Measurements from ENCODE around the gene HSH2D.
"Not testable (repeated sequence)": the region's sequence is repeated elsewhere in the genome, so short reads cannot be mapped to it uniquely, and the experiment has no call there.

Gene HSH2D

DNA sequence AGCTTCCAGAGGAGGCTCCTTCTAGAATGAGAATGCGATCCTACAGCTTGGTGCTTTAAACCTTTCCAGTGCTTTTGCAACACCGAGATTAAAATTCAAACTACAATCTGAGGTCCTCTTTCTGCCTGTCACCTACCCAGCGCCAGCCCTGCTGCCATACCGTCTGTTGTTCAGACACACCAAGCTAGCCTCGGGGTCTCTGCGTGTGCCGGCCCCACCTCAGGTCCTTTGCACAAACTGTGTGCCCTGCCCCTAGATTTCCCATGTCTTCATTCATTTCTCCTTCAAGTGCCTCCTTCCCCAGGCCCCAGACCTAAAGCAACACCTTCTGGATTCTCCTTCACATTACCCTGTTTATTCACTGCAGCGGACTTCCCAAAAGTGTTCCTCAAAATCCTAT is 11.1 kb downstream of the HSH2D start:
- no peak for DNase-seq (ENCODE audit: extremely low read depth in 1 of 2, low read depth in 1 of 2)

DNA sequence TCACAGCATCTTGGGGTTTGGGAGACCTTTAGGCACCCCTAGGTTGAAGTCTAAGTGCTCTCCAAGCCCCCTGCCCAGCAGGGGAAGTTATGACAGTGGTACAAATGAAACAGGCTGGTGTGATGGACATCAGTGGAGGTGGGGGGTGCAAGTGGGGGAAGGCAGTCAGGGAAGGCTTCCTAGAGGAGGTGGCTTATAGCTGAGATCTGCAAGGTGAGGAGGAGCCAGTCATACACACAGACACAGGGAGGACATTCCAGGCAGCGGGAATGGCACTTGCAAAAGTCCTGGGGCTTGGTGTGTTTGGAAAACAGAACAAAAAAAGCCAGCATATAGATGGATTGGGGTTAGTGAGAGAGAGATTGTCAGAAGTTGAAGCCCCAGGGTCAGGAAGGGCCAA is 11.6 kb downstream of the HSH2D start:
- DNase-seq (ENCODE audit: extremely low read depth in 1 of 2, low read depth in 1 of 2), result no peak

DNA sequence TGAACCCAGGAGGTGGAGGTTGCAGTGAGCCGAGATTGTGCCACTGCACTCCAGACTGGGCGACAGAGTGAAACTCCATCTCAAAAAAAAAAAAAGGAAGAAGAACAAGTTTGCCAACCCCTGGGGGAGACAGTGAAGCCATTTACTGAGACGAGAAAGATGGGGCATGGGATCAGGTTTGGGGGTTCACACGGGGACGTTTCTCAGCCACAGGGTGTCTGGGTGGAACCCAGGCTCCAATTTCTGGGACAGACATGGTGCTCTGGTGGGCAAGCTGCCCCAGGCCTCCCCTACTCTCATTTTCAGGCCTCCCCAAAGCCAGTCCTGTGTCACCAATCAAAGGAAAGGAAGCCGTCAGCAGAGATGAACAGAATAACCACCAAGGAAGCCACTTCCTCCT is 13.4 kb downstream of the HSH2D start:
- DNase-seq (ENCODE audit: extremely low read depth in 1 of 2, low read depth in 1 of 2), result no peak

DNA sequence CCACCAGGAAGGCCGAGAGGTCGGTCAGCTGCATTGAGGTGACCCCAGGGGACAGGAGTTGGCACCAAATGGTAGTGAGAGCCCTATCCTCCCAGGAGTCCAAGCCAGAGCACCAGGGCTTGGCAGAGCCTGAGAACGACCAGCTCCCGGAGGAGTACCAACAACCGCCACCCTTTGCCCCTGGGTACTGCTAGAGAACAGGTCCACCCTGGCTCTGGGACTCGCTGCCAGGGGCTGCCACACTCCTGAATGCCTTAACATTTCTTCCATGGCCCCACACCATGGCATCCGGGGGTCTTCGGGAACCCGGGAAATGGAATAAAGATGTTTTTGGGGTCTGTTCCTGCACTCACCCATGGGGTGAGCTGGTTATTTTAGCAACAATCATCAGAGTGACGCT is 14.1 kb downstream of the HSH2D start:
- no peak for DNase-seq (ENCODE audit: extremely low read depth in 1 of 2, low read depth in 1 of 2)

DNA sequence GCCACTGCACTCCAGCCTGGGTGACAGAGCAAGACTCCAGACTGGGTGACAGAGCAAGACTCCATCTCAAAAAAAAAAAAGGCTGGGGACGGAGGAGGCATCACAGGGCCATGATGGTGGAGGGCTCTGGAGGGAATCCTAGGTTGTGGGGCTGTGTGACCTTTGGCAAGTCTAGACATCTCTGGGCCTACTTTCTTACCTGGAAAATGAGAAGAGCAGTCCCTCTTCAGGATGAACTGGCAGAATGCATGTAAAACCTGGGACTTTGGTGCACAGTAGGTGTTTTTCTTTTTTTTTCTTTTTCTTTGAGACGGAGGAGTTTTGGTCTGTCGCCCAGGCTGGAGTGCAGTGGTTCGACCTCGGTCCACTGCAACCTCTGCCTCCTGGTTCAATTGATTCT is 16.2 kb downstream of the HSH2D start:
- DNase-seq (ENCODE audit: extremely low read depth in 1 of 2, low read depth in 1 of 2), result no peak

DNA sequence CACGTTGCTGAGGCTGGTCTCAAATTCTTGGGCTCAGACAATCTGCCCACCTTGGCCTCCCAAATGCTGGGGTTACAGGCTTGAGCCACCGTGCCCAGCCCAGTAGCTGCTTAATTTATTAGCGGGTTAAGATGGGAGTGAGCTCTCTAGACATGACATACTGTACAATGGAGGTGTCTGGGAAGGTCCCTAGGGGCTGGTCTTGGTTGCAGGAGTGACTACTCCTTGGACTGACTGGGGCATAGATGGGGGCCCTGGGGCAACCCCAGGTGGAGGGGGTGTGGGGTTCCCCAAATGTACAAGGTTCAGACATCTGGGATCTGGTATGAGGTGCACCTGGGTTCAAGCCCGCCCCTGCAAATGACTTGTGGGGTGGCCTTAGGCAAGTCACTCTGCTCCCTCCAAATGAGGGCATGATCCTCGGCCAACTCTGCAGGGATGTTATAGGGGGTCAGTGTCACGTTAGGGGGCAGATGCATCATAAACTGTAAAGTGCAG is 17.0 kb downstream of the HSH2D start:
- DNase-seq (ENCODE audit: extremely low read depth in 1 of 2, low read depth in 1 of 2), result no peak

DNA sequence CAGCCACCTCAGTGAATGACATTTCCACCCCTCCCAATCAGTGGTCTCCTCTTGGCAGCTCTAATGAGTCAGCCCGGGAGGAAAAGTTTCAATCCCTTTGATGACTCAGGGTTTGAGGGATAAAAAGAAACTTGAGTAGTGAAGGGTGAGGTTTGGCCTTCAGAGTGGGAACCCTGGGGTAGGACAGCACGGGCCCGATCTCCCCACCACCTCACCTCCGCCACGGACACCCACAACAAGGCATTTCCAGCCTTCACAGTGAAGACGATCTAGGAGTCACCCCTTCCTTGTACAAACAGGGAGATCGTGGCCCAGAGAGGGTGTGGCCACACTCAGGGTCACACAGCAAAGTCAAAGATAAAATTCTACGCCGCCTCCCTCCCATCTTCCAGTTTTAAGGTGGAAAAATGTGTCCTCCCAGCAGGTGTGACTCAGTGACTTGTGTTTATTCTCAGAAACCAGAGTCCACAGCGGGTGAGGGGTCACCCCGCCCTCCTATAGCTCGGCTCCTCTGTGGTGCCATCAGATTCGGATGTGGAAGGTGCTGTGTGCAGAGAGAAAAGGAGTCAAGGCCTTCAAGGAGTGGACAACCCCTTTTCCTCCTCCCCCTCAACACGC is 17.6 kb downstream of the HSH2D start:
- DNase-seq (ENCODE audit: extremely low read depth in 1 of 2, low read depth in 1 of 2), result peak; percentile 53 to 67

DNA sequence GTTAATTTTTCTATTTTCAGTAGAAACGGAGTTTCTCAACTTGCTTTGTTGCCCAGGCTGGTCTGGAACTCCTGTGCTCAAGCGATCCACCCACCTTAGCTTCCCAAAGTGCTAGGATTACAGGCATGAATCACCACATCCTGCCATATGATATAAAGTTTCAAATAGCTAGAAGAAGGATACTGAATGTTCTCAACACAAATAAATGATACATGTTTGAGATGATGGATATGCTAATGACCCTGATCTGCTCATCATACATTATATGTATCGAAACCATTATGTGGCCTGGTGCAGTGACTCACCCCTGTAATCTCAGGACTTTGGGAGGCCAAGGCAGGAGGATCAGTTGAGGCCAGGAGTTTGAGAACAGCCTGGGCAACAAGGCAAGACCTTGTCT is 18.4 kb downstream of the HSH2D start:
- DNase-seq (ENCODE audit: extremely low read depth in 1 of 2, low read depth in 1 of 2), result no peak

DNA sequence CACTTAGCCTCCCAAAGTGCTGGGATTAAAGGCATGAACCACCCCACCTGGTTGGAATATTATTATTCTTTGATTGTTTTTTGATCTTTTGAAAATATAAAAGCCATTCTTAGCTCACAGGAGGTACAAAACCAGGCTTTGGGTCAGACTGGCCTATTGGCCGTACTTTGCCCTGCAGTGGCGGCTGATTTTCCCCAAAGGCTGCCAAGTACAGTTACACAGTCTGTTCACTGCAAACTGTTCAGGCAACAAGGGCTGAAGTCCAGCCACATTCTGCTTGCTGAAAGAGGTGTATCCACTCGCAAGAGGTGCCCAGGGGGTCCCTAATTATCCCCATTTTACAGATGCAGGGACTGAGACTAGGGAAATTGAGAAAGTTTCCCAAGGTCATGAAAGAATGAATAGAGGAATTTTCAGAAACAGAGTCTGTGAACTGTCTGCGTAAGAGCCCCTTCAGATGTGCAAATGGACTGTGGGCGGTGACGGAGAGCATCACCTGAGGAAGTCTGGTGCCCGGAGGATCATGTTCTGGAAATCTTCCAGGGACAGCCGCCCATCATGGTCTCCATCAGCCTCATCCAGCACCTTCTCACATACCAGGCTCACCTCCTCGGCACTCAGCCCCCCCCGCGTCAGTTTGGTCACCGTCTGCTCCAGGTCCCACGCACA is 20.9 kb downstream of the HSH2D start:
- no peak for DNase-seq (ENCODE audit: extremely low read depth in 1 of 2, low read depth in 1 of 2)

DNA sequence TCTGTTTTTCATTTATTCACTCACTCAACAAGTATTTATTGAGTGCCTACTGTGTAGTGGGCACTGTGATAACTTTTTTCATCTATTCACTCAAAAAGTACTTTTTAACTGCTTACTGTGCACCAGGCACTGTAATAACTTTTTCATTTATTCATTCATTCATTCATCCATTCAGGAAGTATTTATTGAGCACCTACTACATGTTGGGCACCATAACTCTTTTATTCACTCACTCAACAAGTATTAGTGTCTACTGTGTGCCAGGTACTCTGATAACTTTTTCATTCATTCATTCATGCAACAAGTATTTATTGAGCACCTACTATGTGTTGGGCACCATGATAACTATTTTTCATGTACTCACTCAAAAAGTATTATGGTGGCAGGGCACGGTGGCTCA is 22.9 kb downstream of the HSH2D start:
- no peak for DNase-seq (ENCODE audit: extremely low read depth in 1 of 2, low read depth in 1 of 2)

DNA sequence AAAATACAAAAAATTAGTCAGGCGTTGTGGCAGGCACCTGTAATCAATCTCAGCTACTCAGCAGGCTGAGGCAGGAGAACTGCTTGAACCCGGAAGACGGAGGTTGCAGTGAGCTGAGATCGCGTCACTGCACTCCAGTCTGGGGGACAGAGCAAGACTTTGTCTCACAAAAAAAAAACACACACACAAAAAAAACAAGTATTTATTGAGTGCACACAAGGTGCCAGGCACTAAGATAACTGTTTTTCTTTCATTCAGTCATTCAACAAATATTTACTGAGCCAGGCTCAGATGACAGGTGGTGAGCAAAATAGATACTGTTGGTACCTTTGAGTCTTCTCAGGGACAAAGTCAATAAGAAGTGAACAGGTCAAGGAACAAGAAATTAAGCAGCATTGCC is 23.6 kb downstream of the HSH2D start:
- DNase-seq (ENCODE audit: extremely low read depth in 1 of 2, low read depth in 1 of 2), result no peak

DNA sequence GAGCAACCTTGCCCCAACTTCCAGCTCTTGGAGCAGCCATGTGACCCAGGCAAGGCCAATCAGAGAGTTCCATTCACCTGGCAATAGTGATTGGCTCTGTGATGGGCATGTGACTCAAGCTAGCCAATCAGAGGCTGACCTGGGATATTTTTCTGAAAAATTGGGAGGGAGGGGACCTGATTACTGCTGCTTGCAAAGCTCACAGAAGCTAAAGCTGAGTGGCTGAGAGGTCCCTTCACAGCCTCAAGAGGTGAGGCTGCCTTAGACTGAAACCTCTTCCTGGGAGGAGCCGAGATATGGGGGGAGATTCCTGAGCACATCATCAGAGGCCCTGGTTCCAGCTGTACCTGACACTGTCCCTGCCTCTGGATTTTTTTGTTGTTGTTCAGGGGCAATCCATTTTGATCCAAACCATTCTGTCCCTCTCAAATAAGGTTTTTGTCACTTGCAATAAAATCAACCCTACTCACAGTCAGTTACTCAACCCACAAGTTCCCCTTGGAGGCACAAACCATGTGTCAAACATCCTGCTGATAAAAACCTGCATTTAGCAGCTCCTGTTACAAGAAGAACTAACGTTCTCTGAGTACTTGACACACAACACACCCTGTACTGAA is 25.1 kb downstream of the HSH2D start:
- DNase-seq (ENCODE audit: extremely low read depth in 1 of 2, low read depth in 1 of 2), result no peak

DNA sequence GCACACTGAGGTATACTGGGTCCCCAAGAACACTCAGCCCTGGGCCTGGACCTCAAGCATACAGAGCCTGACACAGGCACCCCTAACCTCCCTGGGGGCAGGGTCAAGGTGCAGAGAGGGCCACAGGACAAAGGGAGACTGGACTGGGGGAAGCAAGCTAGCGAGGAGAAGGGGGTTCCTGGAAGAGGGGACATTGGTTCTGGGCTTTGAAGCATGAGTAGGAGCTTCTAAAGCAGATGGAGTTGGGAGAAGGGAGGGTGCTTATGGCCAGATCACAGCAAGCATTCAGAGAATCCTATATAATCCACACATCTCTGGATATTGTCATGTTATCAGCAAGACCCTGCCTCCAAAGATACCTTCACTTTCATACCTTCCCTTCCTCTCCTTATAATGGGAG is 26.6 kb downstream of the HSH2D start:
- no peak for DNase-seq (ENCODE audit: extremely low read depth in 1 of 2, low read depth in 1 of 2)

DNA sequence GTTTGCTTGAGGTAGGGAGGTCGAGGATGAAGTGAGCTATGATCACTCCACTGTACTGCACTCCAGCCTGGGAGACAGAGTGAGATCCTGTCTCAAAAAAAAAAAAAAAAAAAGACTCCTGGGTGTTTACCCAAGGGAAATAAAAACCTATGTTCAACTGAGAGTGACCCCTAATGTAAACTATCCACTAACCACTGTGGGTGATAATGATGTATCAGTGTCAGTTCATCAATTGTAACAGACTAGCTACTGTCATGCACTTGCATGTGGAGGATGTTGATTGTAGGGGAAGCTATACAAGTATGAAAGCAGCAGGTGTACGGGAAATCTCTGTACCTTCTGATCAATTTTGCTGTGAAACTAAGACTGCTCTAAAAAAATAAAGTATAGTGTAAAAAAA is 32.5 kb downstream of the HSH2D start:
- no peak for DNase-seq (ENCODE audit: extremely low read depth in 1 of 2, low read depth in 1 of 2)

DNA sequence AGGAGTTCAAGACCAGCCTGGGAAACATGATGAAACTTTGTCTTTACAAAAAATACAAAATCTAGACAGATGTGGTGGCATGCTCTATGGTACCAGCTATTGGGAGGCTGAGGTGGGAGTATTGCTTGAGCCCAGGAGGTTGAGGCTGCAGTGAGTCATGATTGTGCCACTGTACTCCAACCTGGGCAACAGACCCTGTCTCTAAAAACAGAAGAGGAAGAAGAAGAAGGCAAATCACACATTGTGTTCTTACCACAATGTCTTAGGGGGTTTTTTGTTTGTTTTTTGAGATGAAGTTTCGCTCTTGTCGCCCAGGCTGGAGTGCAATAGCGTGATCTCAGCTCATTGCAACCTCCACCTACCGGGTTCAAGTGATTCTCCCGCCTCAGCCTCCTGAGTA is 35.4 kb downstream of the HSH2D start:
- not testable (repeated sequence) for DNase-seq (ENCODE audit: extremely low read depth in 1 of 2, low read depth in 1 of 2)

DNA sequence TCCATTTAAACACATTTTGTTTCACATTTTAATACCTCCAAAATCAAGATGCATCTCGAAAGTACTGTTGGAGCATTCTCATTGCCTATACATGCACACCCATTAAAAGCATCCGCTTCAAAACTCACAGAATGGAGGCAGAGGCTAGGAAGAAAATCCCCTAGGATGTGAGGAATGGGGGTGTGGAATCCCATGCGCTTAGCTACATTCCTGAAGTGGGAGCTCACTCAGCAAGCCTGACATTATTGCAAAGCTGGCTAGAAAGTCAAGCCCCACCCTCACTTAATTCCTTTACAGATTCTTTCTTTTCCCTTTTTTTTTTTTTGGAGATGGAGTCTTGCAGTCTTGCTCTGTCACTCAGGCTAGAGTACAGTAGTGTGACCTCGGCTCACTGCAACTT is 37.1 kb downstream of the HSH2D start:
- no peak for DNase-seq (ENCODE audit: extremely low read depth in 1 of 2, low read depth in 1 of 2)

DNA sequence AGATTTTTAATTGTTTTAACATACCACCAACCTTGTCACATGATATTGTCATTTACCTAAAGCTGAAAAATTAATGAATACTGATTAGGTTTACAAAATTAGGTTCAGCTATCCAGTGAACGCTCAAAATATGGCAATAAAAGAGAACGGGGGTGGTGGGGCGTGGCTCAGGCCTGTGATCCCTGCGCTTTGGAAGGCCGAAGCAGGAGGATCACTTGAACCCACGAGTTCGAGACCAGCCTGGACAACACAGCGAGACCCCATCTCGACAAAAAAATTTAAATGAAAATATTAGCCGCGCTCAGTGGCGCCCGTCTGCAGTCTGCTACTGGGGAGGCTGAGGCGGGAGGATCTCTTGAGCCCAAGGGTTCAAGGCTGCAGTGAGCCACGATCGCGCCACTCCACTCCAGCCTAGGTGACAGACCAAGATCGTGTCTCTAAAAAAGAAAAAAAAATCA is 41.2 kb downstream of the HSH2D start:
- no peak for DNase-seq (ENCODE audit: extremely low read depth in 1 of 2, low read depth in 1 of 2)

DNA sequence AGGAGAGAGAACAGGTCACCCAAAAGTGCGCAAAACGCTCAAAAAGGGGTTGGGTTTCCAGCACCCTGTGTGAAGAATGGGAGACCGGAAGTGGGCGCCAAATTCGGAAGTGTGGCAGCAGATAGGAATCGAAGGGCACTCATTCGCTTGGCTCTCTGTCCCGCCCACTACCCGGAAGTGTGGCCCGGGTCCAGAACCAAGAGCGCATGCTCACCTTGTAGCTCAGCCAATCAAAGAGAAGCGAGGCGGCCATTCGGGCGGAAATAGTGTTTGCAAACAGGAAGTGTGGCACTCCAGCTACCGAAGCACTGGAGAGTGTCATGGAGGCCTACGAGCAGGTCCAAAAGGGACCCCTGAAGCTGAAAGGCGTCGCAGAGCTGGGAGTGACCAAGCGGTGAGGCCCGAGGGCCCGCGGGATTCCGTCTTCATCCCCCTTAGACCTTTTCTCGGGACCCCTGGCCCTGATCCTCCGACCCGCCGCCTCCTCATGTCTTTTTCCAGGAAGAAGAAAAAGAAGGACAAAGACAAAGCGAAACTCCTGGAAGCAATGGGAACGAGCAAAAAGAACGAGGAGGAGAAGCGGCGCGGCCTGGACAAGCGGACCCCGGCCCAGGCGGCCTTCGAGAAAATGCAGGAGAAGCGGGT is 41.8 kb downstream of the HSH2D start, which contains the start of gene FAM32A:
TSS of gene FAM32A (plus strand) at position 288 of the 645 bp plus-strand sequence. CDS start at position 321, 33 bp downstream.
- DNase-seq (ENCODE audit: extremely low read depth in 1 of 2, low read depth in 1 of 2), result peak; percentile 98 to 99

DNA sequence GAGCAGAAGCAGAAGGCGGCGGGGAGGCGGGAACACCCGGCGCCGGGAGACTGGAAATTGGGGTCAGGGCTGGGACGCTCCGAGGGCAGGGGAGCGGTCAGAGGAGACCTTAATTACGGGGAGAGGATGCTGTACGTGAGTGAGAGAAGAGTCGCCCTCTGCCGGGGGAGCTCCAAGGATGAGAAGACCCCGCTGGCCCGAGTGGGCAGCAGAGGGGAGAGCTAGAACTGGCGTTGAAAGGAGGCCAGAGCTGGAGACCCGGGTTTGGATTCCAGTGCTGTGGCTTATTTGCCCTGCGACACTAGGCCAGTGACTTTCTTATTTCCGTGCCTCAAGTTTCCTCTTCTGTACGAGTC is 42.3 kb downstream of the HSH2D start:
- DNase-seq (ENCODE audit: extremely low read depth in 1 of 2, low read depth in 1 of 2), result no peak

DNA sequence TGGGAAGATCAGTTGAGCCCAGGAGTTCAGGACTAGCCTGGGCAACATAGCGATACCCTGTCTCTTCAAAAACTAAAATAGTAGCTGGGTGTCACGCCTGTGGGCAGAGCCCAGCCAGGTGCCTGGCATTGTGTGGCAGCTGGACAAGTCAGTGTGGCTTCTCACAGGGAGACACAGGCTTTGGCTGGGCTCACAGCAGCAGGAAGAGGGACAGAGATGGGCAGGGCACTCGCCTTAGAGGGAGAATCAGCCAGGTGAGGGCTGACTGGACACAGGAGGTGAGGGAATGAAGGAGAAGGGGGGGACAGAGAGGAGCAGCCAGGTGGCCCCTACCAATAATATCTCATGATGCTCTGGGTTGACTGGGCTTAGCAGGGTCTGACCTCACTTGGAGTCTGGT is 45.0 kb downstream of the HSH2D start:
- DNase-seq (ENCODE audit: extremely low read depth in 1 of 2, low read depth in 1 of 2), result no peak

DNA sequence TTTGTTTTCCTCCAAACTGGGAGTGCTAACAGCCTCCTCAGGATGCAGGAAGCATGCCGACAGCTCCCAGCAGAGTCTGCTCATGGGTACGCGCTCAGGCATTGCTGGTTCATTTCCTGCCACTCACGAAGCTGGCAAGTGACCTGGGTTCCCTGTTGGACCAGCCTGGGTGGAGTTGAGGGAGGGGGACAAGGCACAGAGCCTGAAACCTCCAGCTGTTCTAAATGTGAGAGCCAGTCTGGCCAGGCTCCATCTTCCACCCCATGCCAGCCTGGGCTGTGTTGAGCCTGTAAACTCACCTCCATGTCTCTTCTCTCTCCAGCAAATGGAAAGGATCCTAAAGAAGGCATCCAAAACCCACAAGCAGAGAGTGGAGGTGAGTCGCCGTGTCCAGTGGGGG is 46.7 kb downstream of the HSH2D start:
- no peak for DNase-seq (ENCODE audit: extremely low read depth in 1 of 2, low read depth in 1 of 2)

DNA sequence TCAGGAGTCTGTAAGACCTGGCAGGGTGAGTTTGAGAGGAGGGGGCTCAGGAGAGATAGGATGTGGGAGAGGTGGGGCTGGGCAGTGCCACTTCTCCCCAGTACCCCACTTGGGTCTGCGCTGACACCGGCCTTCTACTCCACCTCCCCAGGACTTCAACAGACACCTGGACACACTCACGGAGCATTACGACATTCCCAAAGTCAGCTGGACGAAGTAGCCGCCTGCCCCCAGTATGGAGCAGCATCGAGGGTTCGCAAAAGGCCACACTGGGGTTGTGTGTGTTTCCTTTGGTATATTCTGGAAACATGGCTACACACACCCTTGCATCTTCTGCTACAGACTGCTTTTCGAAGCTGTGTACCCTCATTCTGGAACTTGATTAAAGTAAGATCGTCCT is 47.3 kb downstream of the HSH2D start:
- DNase-seq (ENCODE audit: extremely low read depth in 1 of 2, low read depth in 1 of 2), result no peak
